Body of pancreas (tissue), 4 donors: ENCODE data around the gene RIC8A.

Experiments
- POLR2A ChIP-seq, 3 donors: fragments of 450-650 bp; IDR thresholded peaks; one replicate each; pipeline ENCODE4 v1.6.1; 2016; ENCODE audit warnings: antibody characterized with exemption in 3 of 3, mild to moderate bottlenecking in 2 of 3
- TF ChIP-seq, protein P1 (sequence below), 7 experiments: fragments of 450-650 bp in 4 of 7; fragments of 200-600 bp in 3 of 7; sonication (generic) in 3 of 7; IDR thresholded peaks; one replicate each; pipeline ENCODE4 v1.5.1; 2016 to 2019; ENCODE audit warnings: antibody characterized with exemption in 7 of 7

DNA sequence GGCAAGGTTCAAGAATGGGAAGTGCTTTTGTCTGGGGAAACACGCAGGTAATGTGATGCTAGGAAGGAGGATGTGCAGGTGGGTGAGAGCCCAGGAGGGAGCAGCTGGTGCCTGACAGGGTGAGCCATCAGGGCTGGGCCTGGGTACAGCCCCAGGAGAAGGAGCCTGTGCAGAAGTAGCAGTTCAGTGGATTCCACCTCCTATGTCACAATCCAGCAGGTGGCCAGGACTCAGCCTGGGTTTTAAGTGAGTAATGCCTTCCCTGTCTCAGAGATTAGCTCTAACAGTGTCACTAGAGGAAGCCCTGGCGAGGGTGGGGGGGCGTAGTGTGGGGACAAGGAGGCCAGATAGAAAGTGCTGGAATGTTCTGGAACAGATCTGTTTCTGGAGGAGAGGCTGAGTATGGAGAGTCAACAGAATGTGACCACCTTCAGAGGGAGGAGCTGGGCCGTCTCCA, 8.1 kb downstream of the RIC8A start:
- TF ChIP-seq, protein P1, sequence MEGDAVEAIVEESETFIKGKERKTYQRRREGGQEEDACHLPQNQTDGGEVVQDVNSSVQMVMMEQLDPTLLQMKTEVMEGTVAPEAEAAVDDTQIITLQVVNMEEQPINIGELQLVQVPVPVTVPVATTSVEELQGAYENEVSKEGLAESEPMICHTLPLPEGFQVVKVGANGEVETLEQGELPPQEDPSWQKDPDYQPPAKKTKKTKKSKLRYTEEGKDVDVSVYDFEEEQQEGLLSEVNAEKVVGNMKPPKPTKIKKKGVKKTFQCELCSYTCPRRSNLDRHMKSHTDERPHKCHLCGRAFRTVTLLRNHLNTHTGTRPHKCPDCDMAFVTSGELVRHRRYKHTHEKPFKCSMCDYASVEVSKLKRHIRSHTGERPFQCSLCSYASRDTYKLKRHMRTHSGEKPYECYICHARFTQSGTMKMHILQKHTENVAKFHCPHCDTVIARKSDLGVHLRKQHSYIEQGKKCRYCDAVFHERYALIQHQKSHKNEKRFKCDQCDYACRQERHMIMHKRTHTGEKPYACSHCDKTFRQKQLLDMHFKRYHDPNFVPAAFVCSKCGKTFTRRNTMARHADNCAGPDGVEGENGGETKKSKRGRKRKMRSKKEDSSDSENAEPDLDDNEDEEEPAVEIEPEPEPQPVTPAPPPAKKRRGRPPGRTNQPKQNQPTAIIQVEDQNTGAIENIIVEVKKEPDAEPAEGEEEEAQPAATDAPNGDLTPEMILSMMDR (IDR thresholded peaks at IDR 0.05) = no peak
- TF ChIP-seq POLR2A (IDR thresholded peaks at IDR 0.05) = no peak
